Endothelial cell of umbilical vein (primary cell): ENCODE measurements around the gene GKN2. TPM values are rescaled to one million over a fixed set of nuclear protein-coding genes. Genes with fewer than 3 reads are reported as not detected.

Experiments used
- BruUV-seq: library from RNA; stranded (reverse); fragments of 400-500 nt; replicated peaks from 2 replicates; lab custom pipeline; 2021; lab: Mats Ljungman, UMichigan
- CTCF ChIA-PET: fragments of 300-600, 350-600 bp; sonication (Branson Sonifier 250); formaldehyde crosslinking; loops from one replicate; lab custom pipeline; 2021; ENCODE audit warnings: antibody characterized with exemption, inconsistent platforms; lab: Charles Lee
- POLR2A ChIA-PET: fragments of 300-600, 350-600 bp; sonication (Branson Sonifier 250); formaldehyde crosslinking; loops from one replicate; lab custom pipeline; 2021; ENCODE audit warnings: antibody characterized with exemption, inconsistent platforms; lab: Charles Lee
- DNase-seq: peaks from one replicate; pipeline ENCODE4 v3.0.0-alpha.2; 2011; ENCODE audit warnings: low read depth, low spot score
- FAIRE-seq: peaks from 2 replicates; lab custom pipeline; 2011; peaks lifted over from hg19 to GRCh38; lab: Jason Lieb, UNC
- H2AFZ ChIP-seq: 2 replicates; pipeline ENCODE4 v1.6.0; 2012; ENCODE audit warnings: low read depth, low read length, control low read depth, inconsistent platforms
- H3K27ac ChIP-seq: 2 replicates; pipeline ENCODE4 v1.5.1; 2011; ENCODE audit warnings: low read depth, mild to moderate bottlenecking, control low read depth, low read length, moderate library complexity; ENCODE audit not compliant: insufficient read depth
- H3K27me3 ChIP-seq, 2 experiments: 2 replicates each; pipeline versions ENCODE4 v1.6.0 to v1.6.1; 2011; ENCODE audit warnings: low read length in 2 of 2, mixed read lengths in 1 of 2; ENCODE audit not compliant: control insufficient read depth in 2 of 2, insufficient read depth in 2 of 2
- H3K36me3 ChIP-seq, 2 experiments: 2 replicates in 1 of 2; 3 replicates in 1 of 2; pipeline ENCODE4 v1.5.1; 2011; ENCODE audit warnings: low read length in 2 of 2, mild to moderate bottlenecking in 1 of 2, moderate library complexity in 1 of 2; ENCODE audit not compliant: control insufficient read depth in 2 of 2, insufficient read depth in 2 of 2; ENCODE audit errors: extremely low read depth in 1 of 2
- H3K4me1 ChIP-seq: 3 replicates; pipeline ENCODE4 v1.5.1; 2011; ENCODE audit warnings: mild to moderate bottlenecking, low read length; ENCODE audit not compliant: control insufficient read depth, insufficient read depth; ENCODE audit errors: extremely low read depth
- H3K4me2 ChIP-seq: 2 replicates; pipeline ENCODE4 v1.6.1; 2011; ENCODE audit warnings: low read length, control low read depth, mixed read lengths; ENCODE audit not compliant: insufficient read depth
- H3K4me3 ChIP-seq, 3 experiments: fragments of 200-600 bp in 1 of 3; sonication (generic), shearing (Covaris generic) in 1 of 3; replicated peaks in 1 of 3; 2 replicates each; pipeline ENCODE4 v1.5.1; 2011 to 2016; ENCODE audit warnings: control low read depth in 3 of 3, low read length in 3 of 3, mild to moderate bottlenecking in 2 of 3, inconsistent platforms in 1 of 3, low read depth in 1 of 3, moderate library complexity in 1 of 3; ENCODE audit not compliant: insufficient read depth in 1 of 3
- H3K79me2 ChIP-seq: 2 replicates; pipeline ENCODE4 v1.6.0; 2012; ENCODE audit warnings: low read length, inconsistent platforms; ENCODE audit not compliant: control insufficient read depth, insufficient read depth
- H3K9ac ChIP-seq: replicated peaks from 2 replicates; pipeline ENCODE3; 2011; ENCODE audit warnings: low read length, control low read depth; ENCODE audit not compliant: insufficient read depth; ENCODE audit errors: extremely low read depth
- H3K9me1 ChIP-seq: replicated peaks from 3 replicates; pipeline ENCODE4 v1.6.0; 2011; ENCODE audit warnings: mild to moderate bottlenecking, low read length; ENCODE audit not compliant: control insufficient read depth, insufficient read depth; ENCODE audit errors: extremely low read depth
- H3K9me3 ChIP-seq: replicated peaks from 2 replicates; pipeline ENCODE4 v1.5.1; 2012; ENCODE audit warnings: low read length, inconsistent platforms; ENCODE audit not compliant: control insufficient read depth, insufficient read depth
- H4K20me1 ChIP-seq: replicated peaks from 2 replicates; pipeline ENCODE3; 2011; ENCODE audit warnings: mild to moderate bottlenecking, low read length; ENCODE audit not compliant: control insufficient read depth, insufficient read depth; ENCODE audit errors: extremely low read depth
- CTCF ChIP-seq, 2 donors: IDR thresholded peaks; 1 replicate in 1 of 2; 2 replicates in 1 of 2; pipeline ENCODE4 v1.5.1; 2011; ENCODE audit warnings: low read length in 2 of 2, mild to moderate bottlenecking in 2 of 2, moderate library complexity in 2 of 2, control low read depth in 1 of 2, inconsistent platforms in 1 of 2, low read depth in 1 of 2; ENCODE audit not compliant: insufficient read depth in 1 of 2; ENCODE audit errors: extremely low read depth in 1 of 2
- GATA2 ChIP-seq: IDR thresholded peaks from 2 replicates; pipeline ENCODE4 v1.7.0; 2011; ENCODE audit warnings: low read depth, mild to moderate bottlenecking, moderate library complexity, mixed read lengths, low read length; ENCODE audit not compliant: insufficient read length, insufficient read depth
- dilution Hi-C: fragments of 300-500 bp; cut with MboI; formaldehyde crosslinking; loops from one replicate; pipeline ENCODE4 v1.15.0; 2019; ENCODE audit warnings: low sequenced_read_pairs; ENCODE audit not compliant: extremely low pct_ligation_motif_present
- intact Hi-C: fragments of 100-400 bp; cut with micrococcal nuclease; formaldehyde crosslinking; loops from one replicate; pipeline ENCODE4 v1.10.0; 2022
- polyA plus RNA-seq, 4 experiments: library from polyadenylated mRNA; depleted of rRNA in 3 of 4; stranded (reverse) in 3 of 4; unstranded in 1 of 4; fragments of >200 nt; gene quantifications; 2 replicates each; pipeline versions ENCODE4 v1.2.1 to v1.2.3, GENCODE V29; 2011 to 2012; ENCODE audit warnings: missing spikeins in 1 of 4
- total RNA-seq: library from RNA; stranded (reverse); gene quantifications from 2 replicates; pipeline ENCODE4 v1.2.3, GENCODE V29; 2021

Gene GKN2
- total and polyA plus RNA-seq, 2 donors (not counting 3 experiments of a cell fraction or from before 2014, with no cell fraction given), result not detected

DNA sequence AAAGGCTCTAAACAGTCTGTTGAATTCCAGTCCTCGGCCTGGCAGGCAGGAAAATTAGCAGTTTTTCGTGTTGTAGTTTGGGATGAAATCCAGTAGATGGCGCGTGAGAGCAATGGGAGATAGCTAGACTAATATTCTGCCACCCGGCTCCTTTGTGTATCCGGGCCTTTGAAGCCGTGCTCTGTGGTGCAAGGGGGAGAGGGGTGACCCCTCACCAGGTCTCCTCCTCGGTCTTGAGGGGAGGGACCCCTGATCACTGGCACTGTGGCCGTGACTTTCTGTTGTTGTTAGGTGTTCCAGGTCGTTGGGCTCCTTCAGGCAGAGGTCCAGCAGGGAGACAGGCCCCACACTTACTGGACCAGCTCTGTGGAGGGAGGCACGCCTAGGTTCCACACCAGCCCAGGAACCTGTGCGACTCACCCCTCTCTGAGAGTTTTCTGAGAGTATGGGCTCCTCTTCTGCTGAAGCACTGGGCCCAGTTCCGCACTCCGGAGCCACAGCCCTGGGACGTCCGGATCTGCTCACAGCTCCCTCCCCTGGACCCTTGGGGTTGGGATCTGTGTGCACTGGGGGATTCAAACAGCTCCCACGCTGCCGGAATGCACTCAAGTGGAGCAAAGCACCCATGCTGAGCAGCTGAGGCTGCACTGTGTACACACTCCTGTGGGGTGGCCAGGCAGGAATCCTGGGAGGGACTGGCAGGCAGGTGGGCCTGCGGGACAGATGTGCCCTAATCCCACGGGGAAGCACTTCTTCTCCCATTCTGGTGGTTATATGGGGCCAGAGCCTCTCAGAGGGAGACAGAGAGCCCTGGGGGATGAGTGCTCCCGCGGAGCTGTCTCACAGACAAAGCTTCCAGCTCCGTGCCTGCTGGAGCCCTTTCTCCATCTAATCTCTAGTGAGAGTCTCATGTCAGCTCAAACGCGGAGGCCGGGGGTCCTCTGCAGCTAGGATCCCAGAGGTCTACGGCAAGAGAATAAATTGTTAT lies 8.8 kb downstream of the GKN2 start:
- FAIRE-seq (peak; percentile 82), DNase-seq (peak; percentile 64)
- no peaks in the 10 kb centered on the region for H3K4me1 ChIP-seq
- ChIA-PET POLR2A (no interaction called here), CTCF (interaction anchor here (0.6 to 4.6 kb wide), 59 partner anchors 10 to 872 kb away, joined by 3 to 39 read pairs (median 4); partner anchors contain the start of genes ANTXR1, APLF, FBXO48 and GKN1)
- TF ChIP-seq GATA2, result no peak
- peak; percentile 70 to 71 for TF ChIP-seq CTCF (IDR thresholded peaks at IDR 0.05; ENCODE audit: extremely low read depth in 1 of 2, insufficient read depth in 1 of 2, low read depth in 1 of 2, low read length in 2 of 2)
- peaks cover 6 to 29% of the 10 kb centered on the region in 2 experiments for H3K27me3 ChIP-seq
- no peaks in the 10 kb centered on the region for H3K9me3 ChIP-seq
- no peaks in the 10 kb centered on the region for H3K79me2 ChIP-seq
- no peaks in the 10 kb centered on the region for H4K20me1 ChIP-seq
- intact Hi-C loops, result loop anchor here (1.0 to 2.0 kb wide), 2 partner anchors 69 to 363 kb away; partner anchors contain the start of gene ANTXR1
- peak overlapping the region; percentile 21 for H2AFZ ChIP-seq
- H3K4me2 ChIP-seq, result no peak overlapping the region
- no peak overlapping the region for H3K4me3 ChIP-seq
- no peak overlapping the region for H3K27ac ChIP-seq
- no peaks in the 10 kb centered on the region for H3K9me1 ChIP-seq
- no peak overlapping the region for H3K9ac ChIP-seq
- BruUV-seq, result no TSS peak
- no peaks in the 10 kb centered on the region for H3K36me3 ChIP-seq
- dilution Hi-C loops, result loop anchor here (25.0 kb wide), 1 partner anchor 207 kb away; the partner anchor contains the start of gene ARHGAP25
